IPS-NIHi11 (cell line): ENCODE measurements around the gene DMRTA1.
"Not testable (repeated sequence)": the region's sequence is repeated elsewhere in the genome, so short reads cannot be mapped to it uniquely, and the experiment has no call there.

Experiments
- DNase-seq: peaks from one replicate; pipeline ENCODE4 v3.0.0; 2012; ENCODE audit warnings: mixed read lengths, low spot score

DMRTA1 gene

GRCh38 chr9:22446589-22446949 lies at the start of gene DMRTA1:
DMRTA1 (plus strand) TSS chr9:22446824; CDS start chr9:22447066, 242 bp downstream.
- DNase-seq: peak; percentile 92

- no peak for DNase-seq
Observed at GRCh38 chr9:22401671-22402070, 45.0 kb upstream of the DMRTA1 start.

GRCh38 chr9:22405869-22406659 lies 40.6 kb upstream of the DMRTA1 start:
- no peak for DNase-seq

- no peak for DNase-seq
Observed at GRCh38 chr9:22413884-22414283, 32.7 kb upstream of the DMRTA1 start.

- no peak for DNase-seq
Observed at GRCh38 chr9:22415941-22416691, 30.5 kb upstream of the DMRTA1 start.

GRCh38 chr9:22416692-22417060 lies 29.9 kb upstream of the DMRTA1 start:
- DNase-seq: no peak

- DNase-seq: no peak
Observed at GRCh38 chr9:22423566-22423965, 23.1 kb upstream of the DMRTA1 start.

GRCh38 chr9:22424616-22425015 lies 22.0 kb upstream of the DMRTA1 start:
- DNase-seq: no peak

- DNase-seq: peak; percentile 10
Observed at GRCh38 chr9:22425551-22425950, 21.1 kb upstream of the DMRTA1 start.

- DNase-seq: no peak
Observed at GRCh38 chr9:22427226-22427880, 19.3 kb upstream of the DMRTA1 start.

- no peak for DNase-seq
Observed at GRCh38 chr9:22433691-22434090, 12.9 kb upstream of the DMRTA1 start.

- not testable (repeated sequence) for DNase-seq
Observed at GRCh38 chr9:22435252-22435651, 11.4 kb upstream of the DMRTA1 start.

- not testable (repeated sequence) for DNase-seq
Observed at GRCh38 chr9:22437461-22438067, 9.1 kb upstream of the DMRTA1 start.

GRCh38 chr9:22440841-22441240 lies 5.8 kb upstream of the DMRTA1 start:
- DNase-seq: no peak

GRCh38 chr9:22446950-22447617 lies 460 bp downstream of the DMRTA1 start:
- peak; percentile 65 for DNase-seq

GRCh38 chr9:22447618-22448305 lies 1.1 kb downstream of the DMRTA1 start:
- DNase-seq: no peak

- DNase-seq: no peak
Observed at GRCh38 chr9:22449719-22450118, 3.1 kb downstream of the DMRTA1 start.

- DNase-seq: no peak
Observed at GRCh38 chr9:22452415-22453010, 5.9 kb downstream of the DMRTA1 start.

- DNase-seq: no peak
Observed at GRCh38 chr9:22454016-22454415, 7.4 kb downstream of the DMRTA1 start.

GRCh38 chr9:22455181-22455580 lies 8.6 kb downstream of the DMRTA1 start:
- DNase-seq: no peak

- DNase-seq: no peak
Observed at GRCh38 chr9:22457448-22457847, 10.8 kb downstream of the DMRTA1 start.
